ENCODE results near the gene GATA6. TPM values are rescaled to one million over a fixed set of nuclear protein-coding genes. Genes with fewer than 3 reads are reported as not detected.

The GATA6 gene
- total and polyA plus RNA-seq, 2 donors (not counting 1 experiment from before 2014, with no cell fraction given) = 1.4 to 6.3 TPM

DNA sequence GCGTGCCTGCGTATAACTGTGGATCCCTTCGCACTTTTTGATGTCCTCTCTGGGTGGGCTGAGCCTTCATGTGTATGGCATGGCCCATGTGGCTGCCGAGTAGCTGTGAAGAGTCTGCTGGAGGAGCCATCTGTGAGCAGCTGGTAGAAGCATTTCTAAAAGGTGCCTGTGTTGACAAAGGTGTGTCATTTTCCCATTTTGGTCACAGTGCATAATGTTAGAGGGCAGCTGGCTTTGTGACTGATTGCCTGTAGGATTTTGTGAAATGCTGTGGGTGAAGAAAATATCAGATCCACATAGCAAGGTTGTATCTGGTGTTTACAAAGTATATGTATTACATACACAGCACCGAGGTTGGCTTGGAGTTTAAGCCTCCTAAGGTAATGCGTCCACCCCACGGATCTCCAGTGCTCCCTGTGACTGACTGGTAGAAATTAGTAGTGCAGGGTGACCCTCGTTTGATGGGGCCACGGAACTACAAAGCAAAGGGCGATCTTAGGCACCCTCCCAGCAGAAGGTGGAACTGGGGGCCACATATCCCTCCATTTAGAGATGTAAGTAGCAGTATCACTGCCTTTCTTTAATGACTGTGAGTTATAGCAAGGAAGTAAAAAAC is 16.5 kb downstream of the GATA6 start:
- no peaks in the 10 kb centered on the region for H3K27me3 ChIP-seq (ENCODE audit: control insufficient read depth, insufficient read depth, low read length)
- H4K20me1 ChIP-seq (ENCODE audit: control insufficient read depth, extremely low read depth, insufficient read depth, low read length) = no peaks in the 10 kb centered on the region
- H3K4me1 ChIP-seq (ENCODE audit: control insufficient read depth, extremely low read depth, insufficient read depth, low read length) = peaks cover 2% of the 10 kb centered on the region
- TF ChIP-seq, protein P1, sequence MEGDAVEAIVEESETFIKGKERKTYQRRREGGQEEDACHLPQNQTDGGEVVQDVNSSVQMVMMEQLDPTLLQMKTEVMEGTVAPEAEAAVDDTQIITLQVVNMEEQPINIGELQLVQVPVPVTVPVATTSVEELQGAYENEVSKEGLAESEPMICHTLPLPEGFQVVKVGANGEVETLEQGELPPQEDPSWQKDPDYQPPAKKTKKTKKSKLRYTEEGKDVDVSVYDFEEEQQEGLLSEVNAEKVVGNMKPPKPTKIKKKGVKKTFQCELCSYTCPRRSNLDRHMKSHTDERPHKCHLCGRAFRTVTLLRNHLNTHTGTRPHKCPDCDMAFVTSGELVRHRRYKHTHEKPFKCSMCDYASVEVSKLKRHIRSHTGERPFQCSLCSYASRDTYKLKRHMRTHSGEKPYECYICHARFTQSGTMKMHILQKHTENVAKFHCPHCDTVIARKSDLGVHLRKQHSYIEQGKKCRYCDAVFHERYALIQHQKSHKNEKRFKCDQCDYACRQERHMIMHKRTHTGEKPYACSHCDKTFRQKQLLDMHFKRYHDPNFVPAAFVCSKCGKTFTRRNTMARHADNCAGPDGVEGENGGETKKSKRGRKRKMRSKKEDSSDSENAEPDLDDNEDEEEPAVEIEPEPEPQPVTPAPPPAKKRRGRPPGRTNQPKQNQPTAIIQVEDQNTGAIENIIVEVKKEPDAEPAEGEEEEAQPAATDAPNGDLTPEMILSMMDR (conservative IDR thresholded peaks at IDR 0.05 in 1 of 2, IDR thresholded peaks at IDR 0.05 in 1 of 2; ENCODE audit: low read depth in 1 of 2, low read length in 2 of 2) = no peak
- TF ChIP-seq EZH2 (IDR thresholded peaks at IDR 0.05; ENCODE audit: low read length, missing control alignments) = no peak
- H3K4me3 ChIP-seq (replicated peaks in 1 of 4; ENCODE audit: control extremely low read depth in 1 of 4, insufficient read depth in 1 of 4, low read depth in 3 of 4, low read length in 4 of 4) = no peak overlapping the region
- no peak for DNase-seq (ENCODE audit: low read depth in 2 of 2)
- no peak overlapping the region for H3K4me2 ChIP-seq (ENCODE audit: extremely low read depth, insufficient read depth, low read length)
- no peaks in the 10 kb centered on the region for H3K36me3 ChIP-seq (ENCODE audit: control insufficient read depth, insufficient read depth, low read length)
- no peaks in the 10 kb centered on the region for H3K9me3 ChIP-seq (ENCODE audit: control insufficient read depth, insufficient read depth, low read depth, low read length)
- no peaks in the 10 kb centered on the region for H3K79me2 ChIP-seq (ENCODE audit: control insufficient read depth, insufficient read depth, low read length)
- no peak overlapping the region for H3K27ac ChIP-seq (ENCODE audit: insufficient read depth, low read length)
- H2AFZ ChIP-seq (ENCODE audit: low read length) = no peak overlapping the region
- H3K9ac ChIP-seq (ENCODE audit: insufficient read depth, low read length) = no peak overlapping the region

DNA sequence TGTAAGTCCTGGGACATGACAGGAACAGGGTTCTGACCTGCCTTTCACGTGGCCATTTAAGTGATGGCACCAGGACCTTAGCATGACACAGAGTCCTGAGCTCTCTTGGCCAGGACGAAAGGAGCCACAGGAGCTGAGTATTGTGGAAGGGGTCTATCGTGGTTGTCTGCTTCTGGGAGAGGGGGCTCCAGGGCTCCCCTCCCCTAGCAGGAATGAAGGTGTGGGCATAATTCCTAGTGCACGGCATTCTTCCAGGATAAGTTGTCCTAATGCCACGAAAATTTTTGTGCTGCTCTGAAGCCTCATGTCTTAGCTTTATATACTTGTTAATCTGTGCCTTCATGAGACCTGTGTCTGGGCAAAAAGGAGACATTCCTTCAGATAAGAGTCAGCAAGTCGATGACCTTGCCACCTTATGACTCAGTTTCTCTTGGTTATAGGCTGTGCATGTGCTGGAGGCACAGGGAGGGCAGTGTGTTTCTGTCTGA is 17.1 kb downstream of the GATA6 start:
- Histone ChIP-seq H4K20me1 (ENCODE audit: control insufficient read depth, extremely low read depth, insufficient read depth, low read length) (no peaks in the 10 kb centered on the region), H3K27me3 (ENCODE audit: control insufficient read depth, insufficient read depth, low read length) (no peaks in the 10 kb centered on the region)

GRCh38 chr18:22188559-22189267 is 19.3 kb downstream of the GATA6 start:
- Histone ChIP-seq H3K4me2 (ENCODE audit: extremely low read depth, insufficient read depth, low read length) (no peak overlapping the region), H3K4me3 (replicated peaks in 1 of 4; ENCODE audit: control extremely low read depth in 1 of 4, insufficient read depth in 1 of 4, low read depth in 3 of 4, low read length in 4 of 4) (no peak overlapping the region), H3K27ac (ENCODE audit: insufficient read depth, low read length) (no peak overlapping the region), H4K20me1 (ENCODE audit: control insufficient read depth, extremely low read depth, insufficient read depth, low read length) (no peaks in the 10 kb centered on the region), H3K4me1 (ENCODE audit: control insufficient read depth, extremely low read depth, insufficient read depth, low read length) (peaks cover 2% of the 10 kb centered on the region), H3K9me3 (ENCODE audit: control insufficient read depth, insufficient read depth, low read depth, low read length) (no peaks in the 10 kb centered on the region), H3K27me3 (ENCODE audit: control insufficient read depth, insufficient read depth, low read length) (no peaks in the 10 kb centered on the region), H3K9ac (ENCODE audit: insufficient read depth, low read length) (no peak overlapping the region), H3K79me2 (ENCODE audit: control insufficient read depth, insufficient read depth, low read length) (no peaks in the 10 kb centered on the region), H2AFZ (ENCODE audit: low read length) (no peak overlapping the region), H3K36me3 (ENCODE audit: control insufficient read depth, insufficient read depth, low read length) (no peaks in the 10 kb centered on the region)
- DNase-seq (ENCODE audit: low read depth in 2 of 2) = no peak
- TF ChIP-seq EZH2 (IDR thresholded peaks at IDR 0.05; ENCODE audit: low read length, missing control alignments) = no peak
- TF ChIP-seq, protein P1 (conservative IDR thresholded peaks at IDR 0.05 in 1 of 2, IDR thresholded peaks at IDR 0.05 in 1 of 2; ENCODE audit: low read depth in 1 of 2, low read length in 2 of 2) = no peak

More for the DNA sequence above, 17.1 kb downstream of the GATA6 start:
- TF ChIP-seq, protein P1 (conservative IDR thresholded peaks at IDR 0.05 in 1 of 2, IDR thresholded peaks at IDR 0.05 in 1 of 2; ENCODE audit: low read depth in 1 of 2, low read length in 2 of 2) = no peak
- no peak for TF ChIP-seq EZH2 (IDR thresholded peaks at IDR 0.05; ENCODE audit: low read length, missing control alignments)
- Histone ChIP-seq H3K4me1 (ENCODE audit: control insufficient read depth, extremely low read depth, insufficient read depth, low read length) (peaks cover 2% of the 10 kb centered on the region), H2AFZ (ENCODE audit: low read length) (no peak overlapping the region), H3K4me3 (replicated peaks in 1 of 4; ENCODE audit: control extremely low read depth in 1 of 4, insufficient read depth in 1 of 4, low read depth in 3 of 4, low read length in 4 of 4) (no peak overlapping the region), H3K9ac (ENCODE audit: insufficient read depth, low read length) (no peak overlapping the region), H3K27ac (ENCODE audit: insufficient read depth, low read length) (no peak overlapping the region), H3K79me2 (ENCODE audit: control insufficient read depth, insufficient read depth, low read length) (no peaks in the 10 kb centered on the region), H3K9me3 (ENCODE audit: control insufficient read depth, insufficient read depth, low read depth, low read length) (no peaks in the 10 kb centered on the region), H3K36me3 (ENCODE audit: control insufficient read depth, insufficient read depth, low read length) (no peaks in the 10 kb centered on the region), H3K4me2 (ENCODE audit: extremely low read depth, insufficient read depth, low read length) (no peak overlapping the region)
- DNase-seq (ENCODE audit: low read depth in 2 of 2) = peak in 1 of 2 donors; percentile 65
